ENCODE data around the gene DDAH1.

DNA sequence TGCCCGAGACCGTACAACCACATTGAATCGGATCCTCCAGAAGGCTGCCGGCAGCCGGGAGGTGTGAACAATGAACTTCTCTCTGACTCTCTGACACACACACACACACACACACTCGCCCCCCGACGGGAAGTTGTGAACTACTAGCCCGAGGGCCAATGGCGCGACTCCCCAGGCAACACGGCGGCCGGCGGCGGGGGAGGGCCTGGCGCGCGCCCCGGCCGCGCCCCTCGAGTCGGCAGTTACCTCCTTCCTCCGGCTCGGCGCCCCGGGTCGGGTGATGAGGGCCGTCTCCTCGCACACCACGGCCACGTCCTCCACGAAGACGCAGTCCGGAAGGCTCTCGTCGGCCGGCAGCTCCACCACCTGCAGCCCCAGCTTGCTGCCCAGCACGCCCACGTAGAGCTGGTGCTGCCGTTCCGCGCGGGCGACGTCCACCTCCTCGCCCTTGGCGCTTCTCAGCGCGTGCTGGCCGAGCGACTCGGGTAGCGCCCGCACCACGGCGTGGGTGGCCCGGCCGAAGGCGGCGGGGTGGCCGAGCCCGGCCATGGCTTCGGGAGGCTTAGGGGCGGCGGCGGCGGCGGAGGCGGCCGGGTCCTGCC lies 361 bp downstream of the DDAH1 start:
- no peak for TF ChIP-seq JUN (IDR thresholded peaks at IDR 0.05; ENCODE audit: borderline replicate concordance, insufficient read depth, insufficient read length, low read depth)
- TF ChIP-seq, protein P1, sequence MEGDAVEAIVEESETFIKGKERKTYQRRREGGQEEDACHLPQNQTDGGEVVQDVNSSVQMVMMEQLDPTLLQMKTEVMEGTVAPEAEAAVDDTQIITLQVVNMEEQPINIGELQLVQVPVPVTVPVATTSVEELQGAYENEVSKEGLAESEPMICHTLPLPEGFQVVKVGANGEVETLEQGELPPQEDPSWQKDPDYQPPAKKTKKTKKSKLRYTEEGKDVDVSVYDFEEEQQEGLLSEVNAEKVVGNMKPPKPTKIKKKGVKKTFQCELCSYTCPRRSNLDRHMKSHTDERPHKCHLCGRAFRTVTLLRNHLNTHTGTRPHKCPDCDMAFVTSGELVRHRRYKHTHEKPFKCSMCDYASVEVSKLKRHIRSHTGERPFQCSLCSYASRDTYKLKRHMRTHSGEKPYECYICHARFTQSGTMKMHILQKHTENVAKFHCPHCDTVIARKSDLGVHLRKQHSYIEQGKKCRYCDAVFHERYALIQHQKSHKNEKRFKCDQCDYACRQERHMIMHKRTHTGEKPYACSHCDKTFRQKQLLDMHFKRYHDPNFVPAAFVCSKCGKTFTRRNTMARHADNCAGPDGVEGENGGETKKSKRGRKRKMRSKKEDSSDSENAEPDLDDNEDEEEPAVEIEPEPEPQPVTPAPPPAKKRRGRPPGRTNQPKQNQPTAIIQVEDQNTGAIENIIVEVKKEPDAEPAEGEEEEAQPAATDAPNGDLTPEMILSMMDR (IDR thresholded peaks at IDR 0.05; ENCODE audit: extremely low read depth in 1 of 2, insufficient read depth in 1 of 2, low read depth in 1 of 2, low read length in 2 of 2): no peak
- TF ChIP-seq POLR2A (IDR thresholded peaks at IDR 0.05; ENCODE audit: low read depth, low read length): peak; percentile 92
- TF ChIP-seq, protein P2, sequence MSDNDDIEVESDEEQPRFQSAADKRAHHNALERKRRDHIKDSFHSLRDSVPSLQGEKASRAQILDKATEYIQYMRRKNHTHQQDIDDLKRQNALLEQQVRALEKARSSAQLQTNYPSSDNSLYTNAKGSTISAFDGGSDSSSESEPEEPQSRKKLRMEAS (IDR thresholded peaks at IDR 0.05; ENCODE audit: insufficient read depth, insufficient read length): no peak
